Peyer's patch (tissue), 4 donors: ENCODE data around the gene GLRX2.

Experiments
- CTCF ChIP-seq, 6 experiments: fragments of 450-650 bp in 4 of 6; fragments of 200-600 bp in 2 of 6; sonication (generic) in 1 of 6; IDR thresholded peaks; one replicate each; pipeline ENCODE4 v1.5.1; 2017 to 2019; ENCODE audit warnings: antibody characterized with exemption in 6 of 6, mild to moderate bottlenecking in 3 of 6, moderate library complexity in 1 of 6
- POLR2A ChIP-seq, 2 donors: fragments of 450-650 bp; IDR thresholded peaks; one replicate each; pipeline ENCODE4 v1.5.1; 2017; ENCODE audit warnings: antibody characterized with exemption in 2 of 2, mild to moderate bottlenecking in 2 of 2, moderate library complexity in 2 of 2

- TF ChIP-seq POLR2A (IDR thresholded peaks at IDR 0.05) (no peak), CTCF (IDR thresholded peaks at IDR 0.05) (no peak)
Observed at GRCh38 chr1:193110246-193110645, 5.0 kb upstream of the GLRX2 start.
